HepG2 (cell line): ENCODE measurements around the gene PRELID1. TPM values are rescaled to one million over a fixed set of nuclear protein-coding genes. Genes with fewer than 3 reads are reported as not detected.

ENCODE experiments used
- ARID4A ChIP-seq: sonication (generic); formaldehyde crosslinking; IDR thresholded peaks from 2 replicates; pipeline ENCODE4 v1.5.0; 2020; ENCODE audit warnings: mild to moderate bottlenecking, missing genetic modification reagents, borderline replicate concordance
- ATF7 ChIP-seq, 2 experiments: fragments of 450-650 bp in 1 of 2; sonication (generic) in 1 of 2; formaldehyde crosslinking in 1 of 2; IDR thresholded peaks; 2 replicates each; pipeline versions ENCODE4 v1.4.0 to v1.6.1; 2016 to 2020; ENCODE audit warnings: antibody characterized with exemption in 1 of 2, mild to moderate bottlenecking in 1 of 2, missing genetic modification reagents in 1 of 2
- GABPB1 ChIP-seq: IDR thresholded peaks from 2 replicates; pipeline ENCODE4 v1.6.1; 2016; ENCODE audit warnings: mild to moderate bottlenecking, missing genetic modification reagents, moderate library complexity, missing compliant biosample characterization
- HMG20A ChIP-seq: IDR thresholded peaks from 2 replicates; pipeline ENCODE4 v1.6.1; 2016; ENCODE audit warnings: borderline replicate concordance
- IRF9 ChIP-seq: sonication (generic); formaldehyde crosslinking; IDR thresholded peaks from 2 replicates; pipeline ENCODE4 v1.8.0; 2022; ENCODE audit warnings: missing genetic modification reagents, mild to moderate bottlenecking, borderline replicate concordance
- NCOR1 ChIP-seq: fragments of 200-600 bp; sonication (generic); IDR thresholded peaks from 2 replicates; pipeline ENCODE4 v1.7.0; 2017; ENCODE audit warnings: antibody characterized with exemption, low read length, borderline replicate concordance
- NFE2L1 ChIP-seq: sonication (generic); formaldehyde crosslinking; IDR thresholded peaks from 2 replicates; pipeline ENCODE4 v1.4.0; 2020; ENCODE audit warnings: missing genetic modification reagents, mild to moderate bottlenecking, borderline replicate concordance
- RFXAP ChIP-seq: sonication (generic); formaldehyde crosslinking; IDR thresholded peaks from 2 replicates; pipeline ENCODE4 v1.4.0; 2020; ENCODE audit warnings: missing genetic modification reagents, borderline replicate concordance
- SMAD1 ChIP-seq: sonication (generic); formaldehyde crosslinking; IDR thresholded peaks from 2 replicates; pipeline ENCODE4 v1.4.0; 2020; ENCODE audit warnings: missing genetic modification reagents, low read depth, mild to moderate bottlenecking, borderline replicate concordance
- TARDBP ChIP-seq: sonication (generic); formaldehyde crosslinking; IDR thresholded peaks from 2 replicates; pipeline ENCODE4 v1.8.0; 2022; ENCODE audit warnings: mild to moderate bottlenecking, missing genetic modification reagents
- ZBTB3 ChIP-seq: sonication (generic); formaldehyde crosslinking; IDR thresholded peaks from 2 replicates; pipeline ENCODE4 v1.4.0; 2020; ENCODE audit warnings: low read depth, mild to moderate bottlenecking, moderate library complexity, missing genetic modification reagents, borderline replicate concordance
- ZBTB7A ChIP-seq: sonication (generic); formaldehyde crosslinking; IDR thresholded peaks from 2 replicates; pipeline ENCODE4 v1.8.0; 2022; ENCODE audit warnings: mild to moderate bottlenecking, missing genetic modification reagents
- ZFP36 ChIP-seq: fragments of 150-350 bp; IDR thresholded peaks from 2 replicates; pipeline ENCODE4 v1.6.1; 2018; ENCODE audit warnings: borderline replicate concordance, low read length, low read depth; ENCODE audit not compliant: partially characterized antibody
- ZSCAN20 ChIP-seq: sonication (generic); formaldehyde crosslinking; IDR thresholded peaks from 2 replicates; pipeline ENCODE4 v1.4.0; 2020; ENCODE audit warnings: missing genetic modification reagents, mild to moderate bottlenecking, borderline replicate concordance
- polyA plus RNA-seq, 8 experiments: library from polyadenylated mRNA; depleted of rRNA in 3 of 8; stranded (reverse) in 7 of 8; unstranded in 1 of 8; fragments of >200 nt; fragmentation: Illumina TruSeq in 4 of 8; extraction: Trizol in 4 of 8; gene quantifications; 2 replicates each; pipeline versions ENCODE4 v1.2.1 to v1.2.3, GENCODE V29; 2011 to 2016; ENCODE audit warnings: low read depth in 4 of 8, missing spikeins in 1 of 8, mixed read lengths in 1 of 8; ENCODE audit not compliant: insufficient read depth in 1 of 8
- total RNA-seq, 5 experiments: library from RNA; depleted of rRNA; stranded (reverse); fragments of >200 nt; fragmentation: Illumina TruSeq; extraction: Trizol; gene quantifications; 2 replicates each; pipeline ENCODE4 v1.2.3, GENCODE V29; 2016; ENCODE audit warnings: low read depth in 1 of 5
- TF ChIP-seq, protein P1 (sequence below): fragments of 450-650 bp; IDR thresholded peaks from 2 replicates; pipeline ENCODE4 v1.6.1; 2017; ENCODE audit warnings: mild to moderate bottlenecking

The PRELID1 gene
- total and polyA plus RNA-seq, 2 of the 13 experiments (the other 11 are each of a cell fraction or from before 2014, with no cell fraction given) = 250 to 271 TPM

DNA sequence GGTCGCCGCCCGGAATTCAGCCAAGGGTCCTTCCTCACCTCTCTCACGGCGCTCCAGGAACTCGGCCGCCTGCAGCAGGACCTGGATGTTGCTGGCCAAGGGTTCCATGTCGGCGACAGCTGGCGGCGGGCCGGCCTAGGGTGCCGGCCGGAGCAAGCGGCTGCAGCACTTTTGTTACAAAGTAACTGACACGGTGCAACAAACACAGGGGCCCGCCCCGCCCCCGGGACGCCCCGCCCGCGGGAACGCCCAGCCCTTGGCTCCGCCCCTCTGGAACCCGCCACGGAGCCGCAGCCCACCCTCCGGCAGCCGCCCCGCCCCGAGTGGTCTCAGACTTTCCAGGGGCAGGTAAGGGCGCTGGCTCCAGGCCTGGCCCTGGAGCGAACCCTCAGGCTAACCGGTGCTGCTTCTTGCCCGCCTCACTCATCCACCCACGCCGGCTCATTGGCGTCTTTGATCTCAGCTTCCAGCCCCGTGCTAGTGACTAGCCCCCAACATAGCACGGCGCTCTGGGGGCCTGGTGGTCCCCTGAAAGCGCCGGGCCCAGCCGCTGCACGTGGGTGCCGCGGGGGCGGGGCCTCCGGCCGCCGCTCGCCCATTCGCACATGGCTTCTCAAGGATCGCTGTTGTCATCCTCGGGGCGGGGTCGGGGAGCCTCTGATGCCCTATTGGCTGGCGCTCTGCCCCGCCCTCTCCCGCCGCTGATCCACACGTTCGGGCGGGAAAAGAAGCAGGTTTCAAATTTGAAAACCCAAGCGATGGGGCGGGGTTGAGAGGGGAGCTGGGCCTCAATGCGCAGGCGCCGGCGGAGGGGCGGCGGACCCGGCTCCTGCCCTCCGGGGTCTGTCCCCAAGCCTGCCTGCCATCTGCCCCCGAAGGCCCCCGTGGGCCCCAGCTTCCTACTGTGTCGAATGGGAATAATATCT, 8.4 kb downstream of the PRELID1 start, which contains the start of gene MXD3 (continued):
- TF ChIP-seq IRF9 (no peak), ARID4A (CRISPR knock-in tag) (peak; percentile 91), NFE2L1 (no peak), NCOR1 (peak; percentile 66; the same call in 1 of the 2 replicates), ZSCAN20 (CRISPR knock-in tag) (0 out of 2 replicates have a peak, but pooled peaks have one; percentile 39), SMAD1 (CRISPR knock-in tag) (no peak), ZBTB7A (no peak), HMG20A (CRISPR knock-in tag) (no peak), ZBTB3 (CRISPR knock-in tag) (no peak), TARDBP (CRISPR knock-in tag) (no peak), ZFP36 (no peak), RFXAP (CRISPR knock-in tag) (no peak), ATF7 (IDR thresholded peaks at IDR 0.05) (no peak), ATF7 (CRISPR knock-in tag; IDR thresholded peaks at IDR 0.05) (0 out of 2 replicates have a peak, but pooled peaks have one; percentile 12), GABPB1 (peak; percentile 59; the same call in 1 of the 2 replicates)
- TF ChIP-seq, protein P1, sequence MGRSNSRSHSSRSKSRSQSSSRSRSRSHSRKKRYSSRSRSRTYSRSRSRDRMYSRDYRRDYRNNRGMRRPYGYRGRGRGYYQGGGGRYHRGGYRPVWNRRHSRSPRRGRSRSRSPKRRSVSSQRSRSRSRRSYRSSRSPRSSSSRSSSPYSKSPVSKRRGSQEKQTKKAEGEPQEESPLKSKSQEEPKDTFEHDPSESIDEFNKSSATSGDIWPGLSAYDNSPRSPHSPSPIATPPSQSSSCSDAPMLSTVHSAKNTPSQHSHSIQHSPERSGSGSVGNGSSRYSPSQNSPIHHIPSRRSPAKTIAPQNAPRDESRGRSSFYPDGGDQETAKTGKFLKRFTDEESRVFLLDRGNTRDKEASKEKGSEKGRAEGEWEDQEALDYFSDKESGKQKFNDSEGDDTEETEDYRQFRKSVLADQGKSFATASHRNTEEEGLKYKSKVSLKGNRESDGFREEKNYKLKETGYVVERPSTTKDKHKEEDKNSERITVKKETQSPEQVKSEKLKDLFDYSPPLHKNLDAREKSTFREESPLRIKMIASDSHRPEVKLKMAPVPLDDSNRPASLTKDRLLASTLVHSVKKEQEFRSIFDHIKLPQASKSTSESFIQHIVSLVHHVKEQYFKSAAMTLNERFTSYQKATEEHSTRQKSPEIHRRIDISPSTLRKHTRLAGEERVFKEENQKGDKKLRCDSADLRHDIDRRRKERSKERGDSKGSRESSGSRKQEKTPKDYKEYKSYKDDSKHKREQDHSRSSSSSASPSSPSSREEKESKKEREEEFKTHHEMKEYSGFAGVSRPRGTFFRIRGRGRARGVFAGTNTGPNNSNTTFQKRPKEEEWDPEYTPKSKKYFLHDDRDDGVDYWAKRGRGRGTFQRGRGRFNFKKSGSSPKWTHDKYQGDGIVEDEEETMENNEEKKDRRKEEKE = no peak
